ENCODE measurements around the gene USP53.

USP53 gene

DNA sequence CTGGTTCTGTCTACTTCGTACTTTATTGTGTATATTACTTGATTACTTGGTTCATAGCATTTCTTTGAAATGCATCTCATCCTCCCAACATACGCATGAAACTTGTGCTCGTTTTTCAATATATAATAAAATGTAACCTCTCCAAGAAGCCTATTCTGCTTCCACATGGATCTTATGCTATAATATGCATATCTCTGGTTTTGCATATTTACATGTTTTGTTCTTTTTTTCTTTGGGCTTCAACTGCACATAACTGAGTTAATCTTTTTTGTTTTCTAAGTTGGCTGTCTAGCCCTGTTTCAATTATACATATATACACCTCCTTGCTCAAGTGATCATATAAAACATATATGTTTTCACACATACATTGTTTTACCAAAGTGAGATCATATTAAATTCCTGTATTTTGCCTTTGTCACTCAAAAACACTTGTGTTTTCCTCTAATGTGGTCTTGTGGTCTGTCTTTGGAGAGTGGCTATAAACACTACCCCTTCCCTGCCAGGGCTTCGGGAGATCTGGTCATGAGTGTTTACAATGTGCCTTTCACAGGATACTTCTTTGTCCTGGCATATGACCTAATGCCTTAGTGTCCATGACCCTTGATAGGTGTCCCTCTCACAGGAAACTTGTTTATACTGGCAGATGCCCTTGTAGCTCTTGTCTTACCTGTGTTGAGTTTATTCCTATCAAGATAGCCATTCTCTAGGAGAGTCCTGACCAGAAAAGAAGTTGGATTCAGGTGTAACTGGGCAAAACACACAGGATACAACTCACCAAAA is 17.6 kb downstream of the USP53 start:
- no peak for DNase-seq
- no peak overlapping the region for H3K4me3 ChIP-seq (ENCODE audit: low read depth, low read length)
- H3K27me3 ChIP-seq (replicated peaks), result no peaks in the 10 kb centered on the region
- H3K27ac ChIP-seq, result no peak overlapping the region
- H3K36me3 ChIP-seq (replicated peaks), result no peaks in the 10 kb centered on the region
- TF ChIP-seq, protein P1, sequence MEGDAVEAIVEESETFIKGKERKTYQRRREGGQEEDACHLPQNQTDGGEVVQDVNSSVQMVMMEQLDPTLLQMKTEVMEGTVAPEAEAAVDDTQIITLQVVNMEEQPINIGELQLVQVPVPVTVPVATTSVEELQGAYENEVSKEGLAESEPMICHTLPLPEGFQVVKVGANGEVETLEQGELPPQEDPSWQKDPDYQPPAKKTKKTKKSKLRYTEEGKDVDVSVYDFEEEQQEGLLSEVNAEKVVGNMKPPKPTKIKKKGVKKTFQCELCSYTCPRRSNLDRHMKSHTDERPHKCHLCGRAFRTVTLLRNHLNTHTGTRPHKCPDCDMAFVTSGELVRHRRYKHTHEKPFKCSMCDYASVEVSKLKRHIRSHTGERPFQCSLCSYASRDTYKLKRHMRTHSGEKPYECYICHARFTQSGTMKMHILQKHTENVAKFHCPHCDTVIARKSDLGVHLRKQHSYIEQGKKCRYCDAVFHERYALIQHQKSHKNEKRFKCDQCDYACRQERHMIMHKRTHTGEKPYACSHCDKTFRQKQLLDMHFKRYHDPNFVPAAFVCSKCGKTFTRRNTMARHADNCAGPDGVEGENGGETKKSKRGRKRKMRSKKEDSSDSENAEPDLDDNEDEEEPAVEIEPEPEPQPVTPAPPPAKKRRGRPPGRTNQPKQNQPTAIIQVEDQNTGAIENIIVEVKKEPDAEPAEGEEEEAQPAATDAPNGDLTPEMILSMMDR (IDR thresholded peaks at IDR 0.05; ENCODE audit: low read depth, low read length, missing control alignments), result no peak
- in situ Hi-C loops (cut with HindIII; ENCODE audit: low pct_ligation_motif_present, low sequenced_read_pairs), result no loop called here

GRCh38 chr4:119231491-119231890 is 19.0 kb downstream of the USP53 start:
- Histone ChIP-seq H3K27me3 (replicated peaks) (no peaks in the 10 kb centered on the region), H3K36me3 (replicated peaks) (no peaks in the 10 kb centered on the region), H3K4me3 (ENCODE audit: low read depth, low read length) (no peak overlapping the region), H3K27ac (no peak overlapping the region)
- in situ Hi-C loops (cut with HindIII; ENCODE audit: low pct_ligation_motif_present, low sequenced_read_pairs), result no loop called here
- TF ChIP-seq, protein P1 (IDR thresholded peaks at IDR 0.05; ENCODE audit: low read depth, low read length, missing control alignments), result no peak
- DNase-seq, result no peak

DNA sequence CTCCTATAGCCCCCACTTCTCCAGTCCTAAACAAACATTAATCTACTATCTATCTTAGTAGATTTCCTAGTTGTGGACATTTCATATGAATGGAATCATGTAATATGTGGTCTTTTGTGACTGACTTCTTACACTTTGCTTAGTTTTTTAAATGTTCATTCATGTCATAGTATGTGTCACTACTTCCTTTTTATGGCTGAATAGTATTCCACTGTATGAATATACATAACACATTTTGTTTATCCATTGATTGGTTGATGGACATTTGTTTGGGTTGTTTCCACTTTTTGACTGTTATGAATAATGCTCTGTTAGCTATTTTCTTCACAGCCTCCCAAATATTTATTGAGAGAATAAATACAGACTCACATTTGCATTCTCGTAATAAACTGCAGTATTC is 19.8 kb downstream of the USP53 start:
- TF ChIP-seq, protein P1 (IDR thresholded peaks at IDR 0.05; ENCODE audit: low read depth, low read length, missing control alignments), result no peak
- no peak overlapping the region for H3K27ac ChIP-seq
- H3K36me3 ChIP-seq (replicated peaks), result no peaks in the 10 kb centered on the region
- H3K4me3 ChIP-seq (ENCODE audit: low read depth, low read length), result no peak overlapping the region
- H3K27me3 ChIP-seq (replicated peaks), result no peaks in the 10 kb centered on the region
- DNase-seq, result no peak
- in situ Hi-C loops (cut with HindIII; ENCODE audit: low pct_ligation_motif_present, low sequenced_read_pairs), result no loop called here

DNA sequence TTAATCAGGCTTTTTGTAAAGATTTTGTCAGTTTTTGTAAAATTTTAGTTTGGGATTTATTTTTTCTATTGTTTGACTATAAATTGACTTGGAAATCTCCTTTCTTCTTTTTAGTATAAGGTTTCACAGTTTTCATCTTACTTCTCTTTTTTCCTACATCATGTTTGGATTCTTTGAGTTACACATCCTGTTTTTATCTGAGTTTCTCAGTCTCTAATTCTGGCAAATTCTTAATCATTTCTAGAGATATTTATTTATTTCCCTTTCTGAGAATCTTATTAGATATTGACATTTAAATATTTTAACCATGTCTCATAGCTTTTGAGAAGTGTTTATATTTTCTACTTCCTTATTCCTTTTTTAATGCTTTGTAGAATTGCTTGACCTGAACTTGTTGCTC is 20.7 kb downstream of the USP53 start:
- in situ Hi-C loops (cut with HindIII; ENCODE audit: low pct_ligation_motif_present, low sequenced_read_pairs), result no loop called here
- Histone ChIP-seq H3K27me3 (replicated peaks) (no peaks in the 10 kb centered on the region), H3K36me3 (replicated peaks) (no peaks in the 10 kb centered on the region), H3K4me3 (ENCODE audit: low read depth, low read length) (no peak overlapping the region), H3K27ac (no peak overlapping the region)
- TF ChIP-seq, protein P1 (IDR thresholded peaks at IDR 0.05; ENCODE audit: low read depth, low read length, missing control alignments), result no peak
- DNase-seq, result no peak

DNA sequence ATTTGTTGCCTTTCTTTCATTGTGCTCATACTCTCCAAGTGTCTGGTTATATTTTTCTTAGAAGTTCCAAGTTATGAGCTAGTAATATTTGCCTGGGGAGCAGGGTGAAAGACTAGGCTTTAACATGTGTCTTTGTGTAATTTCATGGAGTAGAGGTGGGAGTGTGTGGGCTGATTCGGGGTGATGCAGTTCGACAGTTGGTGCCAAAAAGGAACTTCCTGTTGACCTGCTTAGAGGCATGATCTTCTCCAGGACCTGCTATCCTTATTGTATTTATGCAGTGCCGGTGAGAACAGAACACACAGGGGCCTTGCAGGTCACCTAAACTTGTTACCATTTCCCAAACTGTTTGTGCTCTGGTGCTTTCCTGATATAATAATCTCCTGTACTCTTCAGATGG is 21.2 kb downstream of the USP53 start:
- H3K4me3 ChIP-seq (ENCODE audit: low read depth, low read length), result no peak overlapping the region
- DNase-seq, result no peak
- no peaks in the 10 kb centered on the region for H3K36me3 ChIP-seq (replicated peaks)
- TF ChIP-seq, protein P1 (IDR thresholded peaks at IDR 0.05; ENCODE audit: low read depth, low read length, missing control alignments), result no peak
- in situ Hi-C loops (cut with HindIII; ENCODE audit: low pct_ligation_motif_present, low sequenced_read_pairs), result no loop called here
- no peaks in the 10 kb centered on the region for H3K27me3 ChIP-seq (replicated peaks)
- no peak overlapping the region for H3K27ac ChIP-seq

GRCh38 chr4:119237201-119237600 is 24.7 kb downstream of the USP53 start:
- no peaks in the 10 kb centered on the region for H3K27me3 ChIP-seq (replicated peaks)
- in situ Hi-C loops (cut with HindIII; ENCODE audit: low pct_ligation_motif_present, low sequenced_read_pairs), result no loop called here
- H3K36me3 ChIP-seq (replicated peaks), result no peaks in the 10 kb centered on the region
- no peak overlapping the region for H3K27ac ChIP-seq
- no peak overlapping the region for H3K4me3 ChIP-seq (ENCODE audit: low read depth, low read length)
- no peak for DNase-seq
- TF ChIP-seq, protein P1 (IDR thresholded peaks at IDR 0.05; ENCODE audit: low read depth, low read length, missing control alignments), result no peak

All from brain microvascular endothelial cell (primary cell).